Naive thymus-derived CD8-positive, alpha-beta T cell (primary cell): ENCODE results near the gene CDH23. TPM values are rescaled to one million over a fixed set of nuclear protein-coding genes. Genes with fewer than 3 reads are reported as not detected.

Experiments
- ATAC-seq, 2 donors: fragments of 150-1000 bp; cut with Tn5 transposase in 1 of 2; sonication (Bioruptor Pico), chemical (Tn5 transposase) in 1 of 2; 1 replicate in 1 of 2; 2 replicates in 1 of 2; pipeline ENCODE4 v1.10.0; 2021; ENCODE audit warnings: mild to moderate bottlenecking in 2 of 2, moderate library complexity in 2 of 2
- POLR2A ChIA-PET: fragments of 350-600 bp; sonication (Branson Sonifier 250); formaldehyde crosslinking; loops from one replicate; lab custom pipeline; 2021; ENCODE audit warnings: antibody characterized with exemption; lab: Charles Lee
- DNase-seq, 10 donors: peaks; one replicate each; pipeline versions ENCODE4 v3.0.0 to v3.0.0-alpha.2; 2020 to 2022
- H3K27ac Mint-ChIP-seq, 10 donors: one replicate each; pipeline ENCODE4 v1.8.0; 2020 to 2022; ENCODE audit warnings: mild to moderate bottlenecking in 10 of 10, mixed read lengths in 10 of 10, moderate library complexity in 4 of 10, inconsistent platforms in 1 of 10
- H3K27me3 Mint-ChIP-seq, 5 donors: one replicate each; pipeline ENCODE4 v1.8.0; 2021 to 2022; ENCODE audit warnings: mixed read lengths in 5 of 5
- H3K36me3 Mint-ChIP-seq, 3 donors: one replicate each; pipeline ENCODE4 v1.8.0; 2020 to 2022; ENCODE audit warnings: mixed read lengths in 3 of 3, mild to moderate bottlenecking in 2 of 3, inconsistent platforms in 1 of 3
- H3K4me1 Mint-ChIP-seq, 4 donors: one replicate each; pipeline ENCODE4 v1.8.0; 2021 to 2022; ENCODE audit warnings: mixed read lengths in 4 of 4
- H3K4me3 Mint-ChIP-seq, 10 donors: one replicate each; pipeline ENCODE4 v1.8.0; 2020 to 2022; ENCODE audit warnings: mild to moderate bottlenecking in 10 of 10, mixed read lengths in 10 of 10, moderate library complexity in 6 of 10, inconsistent platforms in 1 of 10
- H3K9me3 Mint-ChIP-seq, 9 donors: one replicate each; pipeline ENCODE4 v1.8.0; 2020 to 2022; ENCODE audit warnings: mixed read lengths in 9 of 9, mild to moderate bottlenecking in 3 of 9, inconsistent platforms in 1 of 9, moderate library complexity in 1 of 9
- polyA plus RNA-seq, 3 donors: library from polyadenylated mRNA; unstranded; fragments of 300-500 nt; fragmentation: Illumina TruSeq; gene quantifications; one replicate each; pipeline ENCODE4 v1.2.3, GENCODE V29; 2021
- total RNA-seq, 8 experiments: library from RNA in 2 of 8; stranded (reverse) in 2 of 8; gene quantifications; one replicate each; pipeline ENCODE4 v1.2.3 and lab custom pipeline; 2021 to 2026

CDH23 gene
- total and polyA plus RNA-seq, 5 experiments from 2014 or later: 0.82 to 10.2 (median 3.8) TPM

- H3K9me3 Mint-ChIP-seq: no peaks in the 10 kb centered on the region
- POLR2A ChIA-PET: interaction anchor here (1.3 to 16.7 kb wide), 2 partner anchors 9 to 67 kb away, joined by 4 to 194 read pairs; partner anchors contain the start of gene VSIR
- no peak overlapping the region for H3K4me3 Mint-ChIP-seq
- H3K27ac Mint-ChIP-seq: peak overlapping the region in 1 of 10 donors; percentile 47
- ATAC-seq: no peak
- no peaks in the 10 kb centered on the region for H3K27me3 Mint-ChIP-seq
- no peak for DNase-seq
- no peaks in the 10 kb centered on the region for H3K36me3 Mint-ChIP-seq
- H3K4me1 Mint-ChIP-seq: peaks cover 13 to 29% (median 23%) of the 10 kb centered on the region in 4 donors
These were observed 306.9 kb downstream of the CDH23 start for GRCh38 chr10:71703577-71703976.

DNA sequence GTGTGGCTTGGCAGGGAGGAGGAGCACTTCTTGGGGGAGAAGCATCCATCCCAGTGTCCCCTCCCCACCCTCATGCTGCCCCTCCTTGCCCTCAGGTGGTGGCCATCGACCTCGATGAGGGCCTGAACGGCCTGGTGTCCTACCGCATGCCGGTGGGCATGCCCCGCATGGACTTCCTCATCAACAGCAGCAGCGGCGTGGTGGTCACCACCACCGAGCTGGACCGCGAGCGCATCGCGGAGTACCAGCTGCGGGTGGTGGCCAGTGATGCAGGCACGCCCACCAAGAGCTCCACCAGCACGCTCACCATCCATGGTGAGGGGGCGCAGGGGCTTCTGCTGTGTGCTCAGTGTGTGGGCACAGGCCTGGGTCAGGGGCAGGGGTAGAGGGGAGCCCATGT lies 308.1 kb downstream of the CDH23 start:
- Mint-ChIP-seq H3K4me1 (peaks cover 15 to 30% (median 19%) of the 10 kb centered on the region in 4 donors), H3K27me3 (no peaks in the 10 kb centered on the region), H3K36me3 (no peaks in the 10 kb centered on the region), H3K27ac (no peak overlapping the region), H3K9me3 (no peaks in the 10 kb centered on the region), H3K4me3 (no peak overlapping the region)
- POLR2A ChIA-PET: interaction anchor here (0.6 to 17.8 kb wide), 6 partner anchors 8 to 66 kb away, joined by 3 to 317 read pairs (median 4); partner anchors contain the start of gene VSIR
- DNase-seq (no peak), ATAC-seq (no peak)

DNA sequence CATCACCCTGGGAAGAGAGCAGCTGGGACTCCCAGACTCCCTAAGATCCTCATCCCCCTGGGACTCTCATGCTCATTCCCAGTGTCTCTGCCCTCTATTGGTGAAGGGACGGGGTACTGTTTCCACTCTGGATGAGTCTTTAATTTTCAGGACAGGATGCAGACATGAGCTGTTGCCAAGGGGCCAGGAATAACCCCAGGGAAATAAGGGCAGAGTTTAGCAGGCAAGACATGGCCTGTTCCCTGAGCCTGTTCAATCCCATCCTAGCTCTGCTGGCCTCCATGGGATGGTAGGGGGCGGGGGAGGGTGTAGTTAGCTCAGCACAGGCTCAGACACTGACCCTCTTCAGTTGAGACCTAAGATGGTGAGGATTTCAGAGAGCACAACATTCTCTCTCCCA lies 308.9 kb downstream of the CDH23 start:
- Mint-ChIP-seq H3K36me3 (no peaks in the 10 kb centered on the region), H3K9me3 (no peaks in the 10 kb centered on the region), H3K27ac (no peak overlapping the region), H3K4me1 (peaks cover 17 to 36% (median 24%) of the 10 kb centered on the region in 4 donors), H3K4me3 (no peak overlapping the region), H3K27me3 (no peaks in the 10 kb centered on the region)
- POLR2A ChIA-PET: interaction anchor here (0.6 to 17.8 kb wide), 8 partner anchors 9 to 65 kb away, joined by 3 to 317 read pairs (median 4); partner anchors contain the start of gene VSIR
- no peak for ATAC-seq
- DNase-seq: no peak

DNA sequence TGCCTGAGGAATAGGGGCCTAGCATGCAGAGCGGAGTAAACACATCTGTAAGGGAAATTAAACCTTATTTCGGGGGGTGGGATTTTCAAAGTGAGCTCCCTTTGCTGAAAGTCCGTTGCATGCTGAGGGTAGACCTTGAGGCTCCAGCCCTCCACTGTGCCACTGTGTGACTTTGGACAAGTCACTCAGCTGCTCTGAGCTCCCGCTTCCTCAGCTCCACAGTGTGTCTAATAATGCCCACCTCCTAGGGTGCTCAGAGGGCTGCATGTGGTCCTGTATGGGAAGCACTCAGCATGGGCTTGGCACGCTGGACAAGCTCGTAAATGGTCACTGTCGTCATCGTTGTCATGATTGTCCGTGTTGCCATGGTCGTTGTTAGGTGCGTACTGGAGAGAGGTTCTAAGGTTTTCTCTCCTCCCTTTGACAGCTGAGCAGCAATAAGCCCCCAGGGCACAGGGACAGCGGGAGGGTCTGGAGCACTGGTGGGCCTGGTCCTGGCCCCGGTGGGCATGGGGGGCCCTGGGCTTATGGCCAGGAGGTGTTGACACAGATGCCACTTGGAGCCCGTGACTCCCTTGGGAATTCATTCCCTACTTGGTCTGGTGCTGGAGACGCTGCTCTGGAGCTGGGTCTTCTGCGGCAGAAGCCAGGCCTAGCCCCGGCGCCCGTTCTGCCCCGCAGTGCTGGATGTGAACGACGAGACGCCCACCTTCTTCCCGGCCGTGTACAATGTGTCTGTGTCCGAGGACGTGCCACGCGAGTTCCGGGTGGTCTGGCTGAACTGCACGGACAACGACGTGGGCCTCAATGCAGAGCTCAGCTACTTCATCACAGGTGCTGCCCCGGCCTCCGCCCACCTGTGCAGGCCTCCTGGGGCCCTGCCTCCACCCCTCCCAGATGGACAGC lies 309.7 kb downstream of the CDH23 start:
- Mint-ChIP-seq H3K27me3 (no peaks in the 10 kb centered on the region), H3K4me3 (no peak overlapping the region), H3K36me3 (no peaks in the 10 kb centered on the region), H3K27ac (peak overlapping the region in 1 of 10 donors; percentile 32), H3K9me3 (no peaks in the 10 kb centered on the region), H3K4me1 (peaks cover 19 to 45% (median 28%) of the 10 kb centered on the region in 4 donors)
- DNase-seq: no peak
- POLR2A ChIA-PET: interaction anchor here (0.6 to 17.8 kb wide), 11 partner anchors 8 to 1904 kb away, joined by 3 to 317 read pairs (median 5); partner anchors contain the start of gene VSIR
- no peak for ATAC-seq

- DNase-seq: no peak
- Mint-ChIP-seq H3K36me3 (no peaks in the 10 kb centered on the region), H3K9me3 (no peaks in the 10 kb centered on the region), H3K27ac (peak overlapping the region in 5 of 10 donors; percentile 6 to 82 (median 76)), H3K27me3 (no peaks in the 10 kb centered on the region), H3K4me3 (peak overlapping the region in 1 of 10 donors; percentile 46), H3K4me1 (peaks cover 20 to 53% (median 37%) of the 10 kb centered on the region in 4 donors)
- ATAC-seq: no peak
- POLR2A ChIA-PET: interaction anchor here (1.6 to 17.8 kb wide), 6 partner anchors 9 to 63 kb away, joined by 5 to 317 read pairs (median 22); partner anchors contain the start of gene VSIR
These were observed 310.6 kb downstream of the CDH23 start for GRCh38 chr10:71707240-71707789.

GRCh38 chr10:71708301-71708703 lies 311.6 kb downstream of the CDH23 start:
- ATAC-seq: peak; percentile 42 to 65
- peaks cover 26 to 62% (median 47%) of the 10 kb centered on the region in 4 donors for H3K4me1 Mint-ChIP-seq
- no peak overlapping the region for H3K4me3 Mint-ChIP-seq

DNA sequence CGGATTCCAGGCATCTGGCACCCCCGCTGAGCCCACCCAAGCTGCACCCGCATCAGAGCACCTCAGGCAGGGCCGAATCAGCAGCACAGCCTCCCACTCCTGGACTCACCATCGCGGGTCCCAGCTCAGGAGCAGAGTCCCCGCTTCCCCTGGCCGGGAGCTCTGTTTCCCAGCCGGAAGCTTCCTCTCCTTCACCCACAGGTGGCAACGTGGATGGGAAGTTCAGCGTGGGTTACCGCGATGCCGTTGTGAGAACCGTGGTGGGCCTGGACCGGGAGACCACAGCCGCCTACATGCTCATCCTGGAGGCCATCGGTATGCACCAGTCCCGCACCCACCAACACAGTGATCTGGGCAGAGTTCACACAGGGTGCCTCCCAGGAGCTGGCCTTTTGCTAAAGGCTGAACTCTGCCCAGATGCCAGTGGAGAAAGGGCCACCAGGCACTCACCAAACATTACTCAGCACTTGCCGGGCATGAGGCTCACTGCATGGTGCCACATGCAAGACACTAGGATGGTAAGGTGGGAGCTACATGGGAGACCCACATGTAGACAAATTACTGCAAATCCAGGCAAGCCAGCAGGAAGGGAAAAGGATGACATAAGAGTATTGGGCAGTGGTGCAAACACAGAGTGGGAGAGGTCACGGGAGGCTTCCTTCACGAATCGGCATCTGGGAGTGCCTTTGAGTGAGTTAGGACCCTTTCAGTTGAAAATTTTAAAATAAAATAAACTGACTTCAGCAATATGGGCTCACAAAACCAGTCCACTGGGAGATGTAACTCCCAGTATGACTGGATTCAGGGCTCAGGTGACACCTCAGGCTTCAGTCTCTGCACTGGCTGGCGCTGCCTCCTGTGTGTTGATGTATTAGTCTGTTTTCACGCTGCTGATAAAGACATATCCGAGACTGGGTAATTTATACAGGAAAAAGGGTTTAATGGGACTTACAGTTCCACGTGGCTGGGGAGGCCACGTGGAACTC lies 312.5 kb downstream of the CDH23 start:
- Mint-ChIP-seq H3K4me3 (no peak overlapping the region), H3K36me3 (no peaks in the 10 kb centered on the region), H3K4me1 (peaks cover 29 to 68% (median 55%) of the 10 kb centered on the region in 4 donors), H3K27me3 (no peaks in the 10 kb centered on the region), H3K9me3 (no peaks in the 10 kb centered on the region), H3K27ac (peak overlapping the region; percentile 67 to 98 (median 78))
- DNase-seq (no peak), ATAC-seq (no peak)
- POLR2A ChIA-PET: interaction anchor here (0.6 to 17.8 kb wide), 13 partner anchors 8 to 484 kb away, joined by 3 to 317 read pairs (median 8); partner anchors contain the start of genes PSAP and VSIR

More at GRCh38 chr10:71708301-71708703, 311.6 kb downstream of the CDH23 start:
- Mint-ChIP-seq H3K27ac (peak overlapping the region in 5 of 10 donors; percentile 33 to 78 (median 67)), H3K27me3 (no peaks in the 10 kb centered on the region), H3K36me3 (no peaks in the 10 kb centered on the region), H3K9me3 (no peaks in the 10 kb centered on the region)
- POLR2A ChIA-PET: interaction anchor here (0.6 to 17.8 kb wide), 15 partner anchors 9 to 327 kb away, joined by 3 to 317 read pairs (median 6); partner anchors contain the start of genes PSAP and VSIR
- peak; percentile 32 to 81 (median 59) for DNase-seq

DNA sequence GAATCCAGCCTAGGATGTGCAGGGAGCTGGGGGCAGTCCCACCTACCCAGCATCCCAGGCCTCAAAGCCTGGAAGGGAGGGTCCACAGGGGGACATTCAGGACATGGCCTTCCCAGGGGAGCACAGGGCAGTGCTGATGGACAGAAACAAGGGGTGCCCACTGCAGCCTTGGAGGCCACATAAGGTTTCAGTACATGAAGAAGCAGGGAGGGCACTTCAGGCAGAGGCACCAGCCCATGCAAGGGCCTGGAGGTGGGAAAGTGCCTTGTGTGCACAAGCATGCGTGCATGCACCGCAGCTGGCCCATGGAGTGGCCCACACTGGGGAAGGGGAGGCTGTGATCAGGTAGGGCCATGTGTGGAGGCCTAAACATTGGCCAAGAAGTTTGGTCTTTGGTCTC lies 313.8 kb downstream of the CDH23 start:
- POLR2A ChIA-PET: interaction anchor here (7.4 to 17.8 kb wide), 3 partner anchors 17 to 61 kb away, joined by 71 to 317 read pairs (median 107); partner anchors contain the start of gene VSIR
- ATAC-seq: no peak
- H3K27me3 Mint-ChIP-seq: no peaks in the 10 kb centered on the region
- DNase-seq: no peak
- no peaks in the 10 kb centered on the region for H3K9me3 Mint-ChIP-seq
- peak overlapping the region in 8 of 10 donors; percentile 47 to 98 (median 76) for H3K27ac Mint-ChIP-seq
- no peaks in the 10 kb centered on the region for H3K36me3 Mint-ChIP-seq
- peaks cover 34 to 81% (median 68%) of the 10 kb centered on the region in 4 donors for H3K4me1 Mint-ChIP-seq
- H3K4me3 Mint-ChIP-seq: no peak overlapping the region

DNA sequence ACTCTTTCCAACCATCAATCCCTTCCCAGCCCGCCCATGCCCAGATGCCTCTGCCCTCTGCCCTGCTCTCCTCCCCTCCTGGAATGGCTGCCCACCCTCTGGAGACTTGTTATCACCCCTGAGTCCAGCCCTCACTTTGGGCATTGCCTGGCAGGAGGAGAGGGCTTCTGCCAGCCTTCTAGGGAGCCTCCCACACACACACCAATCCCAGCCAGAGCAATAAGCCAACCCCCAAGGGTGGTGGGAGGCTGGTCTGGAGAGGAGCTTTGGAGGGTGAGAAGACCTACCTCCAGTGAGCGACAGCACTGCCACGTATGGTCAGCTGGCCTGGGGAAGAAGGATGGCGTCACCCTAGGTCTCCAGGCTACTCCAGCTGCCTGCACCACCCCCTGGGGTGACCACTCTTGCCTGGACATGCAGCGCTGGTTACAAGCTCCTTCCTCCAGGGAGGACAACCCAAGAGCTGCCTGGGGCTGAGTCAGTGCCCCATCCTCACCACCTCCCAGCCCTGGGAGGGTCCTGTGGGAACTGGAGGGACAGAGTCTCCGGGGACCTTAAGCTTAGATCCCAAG lies 314.4 kb downstream of the CDH23 start:
- Mint-ChIP-seq H3K4me3 (peak overlapping the region in 1 of 10 donors; percentile 26), H3K27ac (peak overlapping the region; percentile 97 to 100 (median 99)), H3K36me3 (no peaks in the 10 kb centered on the region), H3K4me1 (peaks cover 35 to 85% (median 74%) of the 10 kb centered on the region in 4 donors), H3K27me3 (no peaks in the 10 kb centered on the region), H3K9me3 (no peaks in the 10 kb centered on the region)
- DNase-seq (no peak), ATAC-seq (no peak)
- POLR2A ChIA-PET: interaction anchor here (3.4 to 17.8 kb wide), 6 partner anchors 16 to 61 kb away, joined by 28 to 317 read pairs (median 54); partner anchors contain the start of gene VSIR

GRCh38 chr10:71712170-71712569 lies 315.4 kb downstream of the CDH23 start:
- H3K36me3 Mint-ChIP-seq: no peaks in the 10 kb centered on the region
- DNase-seq: no peak
- H3K4me1 Mint-ChIP-seq: peaks cover 35 to 93% (median 77%) of the 10 kb centered on the region in 4 donors
- no peaks in the 10 kb centered on the region for H3K9me3 Mint-ChIP-seq
- no peaks in the 10 kb centered on the region for H3K27me3 Mint-ChIP-seq
- POLR2A ChIA-PET: interaction anchor here (0.8 to 17.8 kb wide), 14 partner anchors 8 to 394 kb away, joined by 3 to 317 read pairs (median 12); partner anchors contain the start of gene VSIR
- peak overlapping the region in 9 of 10 donors; percentile 20 to 92 (median 79) for H3K4me3 Mint-ChIP-seq
- no peak for ATAC-seq
- H3K27ac Mint-ChIP-seq: peak overlapping the region; percentile 97 to 100 (median 99)
